ENCODE measurements around the gene GOLGA7B.
"Not testable (repeated sequence)": the region's sequence is repeated elsewhere in the genome, so short reads cannot be mapped to it uniquely, and the experiment has no call there.

The GOLGA7B gene

GRCh38 chr10:97831259-97831658, 18.4 kb upstream of the GOLGA7B start:
- DNase-seq (ENCODE audit: low read depth), result no peak

GRCh38 chr10:97836446-97836845, 13.2 kb upstream of the GOLGA7B start:
- DNase-seq (ENCODE audit: low read depth), result no peak

GRCh38 chr10:97838091-97838490, 11.6 kb upstream of the GOLGA7B start:
- DNase-seq (ENCODE audit: low read depth), result no peak

- not testable (repeated sequence) for DNase-seq (ENCODE audit: low read depth)
Measured at GRCh38 chr10:97841166-97841565, 8.5 kb upstream of the GOLGA7B start.

- not testable (repeated sequence) for DNase-seq (ENCODE audit: low read depth)
Measured at GRCh38 chr10:97842114-97842513, 7.5 kb upstream of the GOLGA7B start.

GRCh38 chr10:97842656-97843280, 6.9 kb upstream of the GOLGA7B start:
- DNase-seq (ENCODE audit: low read depth), result no peak

- no peak for DNase-seq (ENCODE audit: low read depth)
Measured at GRCh38 chr10:97843281-97843671, 6.4 kb upstream of the GOLGA7B start.

GRCh38 chr10:97843972-97844371, 5.7 kb upstream of the GOLGA7B start:
- DNase-seq (ENCODE audit: low read depth), result not testable (repeated sequence)

GRCh38 chr10:97844678-97845077, 5.0 kb upstream of the GOLGA7B start:
- DNase-seq (ENCODE audit: low read depth), result no peak

- no peak for DNase-seq (ENCODE audit: low read depth)
Measured at GRCh38 chr10:97849103-97849686, 448 bp upstream of the GOLGA7B start.

GRCh38 chr10:97850446-97850845, 803 bp downstream of the GOLGA7B start:
- no peak for DNase-seq (ENCODE audit: low read depth)

GRCh38 chr10:97851341-97852001, 1.8 kb downstream of the GOLGA7B start:
- no peak for DNase-seq (ENCODE audit: low read depth)

GRCh38 chr10:97852277-97852676, 2.6 kb downstream of the GOLGA7B start:
- no peak for DNase-seq (ENCODE audit: low read depth)

GRCh38 chr10:97852840-97853405, 3.3 kb downstream of the GOLGA7B start:
- DNase-seq (ENCODE audit: low read depth), result no peak

GRCh38 chr10:97854743-97855142, 5.1 kb downstream of the GOLGA7B start:
- DNase-seq (ENCODE audit: low read depth), result no peak

GRCh38 chr10:97858001-97858439, 8.4 kb downstream of the GOLGA7B start:
- DNase-seq (ENCODE audit: low read depth), result no peak

- DNase-seq (ENCODE audit: low read depth), result peak; percentile 86
Measured at GRCh38 chr10:97861097-97861750, 11.6 kb downstream of the GOLGA7B start.

- no peak for DNase-seq (ENCODE audit: low read depth)
Measured at GRCh38 chr10:97861924-97862323, 12.3 kb downstream of the GOLGA7B start.

GRCh38 chr10:97863808-97864207, 14.2 kb downstream of the GOLGA7B start:
- no peak for DNase-seq (ENCODE audit: low read depth)

- DNase-seq (ENCODE audit: low read depth), result no peak
Measured at GRCh38 chr10:97865488-97865887, 15.8 kb downstream of the GOLGA7B start.

- DNase-seq (ENCODE audit: low read depth), result no peak
Measured at GRCh38 chr10:97866524-97867219, 17.0 kb downstream of the GOLGA7B start.

- no peak for DNase-seq (ENCODE audit: low read depth)
Measured at GRCh38 chr10:97867220-97867800, 17.7 kb downstream of the GOLGA7B start.
